C4-2B (cell line): ENCODE results near the gene RAB31.

Experiments
- H3K27ac ChIP-seq: fragments of 450-650 bp; 2 replicates; pipeline ENCODE4 v1.5.1; 2017
- CTCF ChIP-seq: fragments of 450-650 bp; conservative IDR thresholded peaks from 2 replicates; pipeline ENCODE4 v1.5.1; 2017; ENCODE audit warnings: mild to moderate bottlenecking
- ZFX ChIP-seq: fragments of 450-650 bp; IDR thresholded peaks from 2 replicates; pipeline ENCODE4 v1.6.1; 2017

The RAB31 gene

GRCh38 chr18:9724797-9725585 lies 16.9 kb downstream of the RAB31 start:
- TF ChIP-seq CTCF (no peak), ZFX (no peak)
- no peak overlapping the region for H3K27ac ChIP-seq

- no peak for TF ChIP-seq CTCF
- TF ChIP-seq ZFX = no peak
- H3K27ac ChIP-seq = no peak overlapping the region
Observed at GRCh38 chr18:9726175-9726574, 18.1 kb downstream of the RAB31 start.

- TF ChIP-seq CTCF = no peak
- H3K27ac ChIP-seq = no peak overlapping the region
Observed at GRCh38 chr18:9726936-9727335, 18.8 kb downstream of the RAB31 start.

- H3K27ac ChIP-seq = no peak overlapping the region
- no peak for TF ChIP-seq CTCF
- no peak for TF ChIP-seq ZFX
Observed at GRCh38 chr18:9730786-9731185, 22.7 kb downstream of the RAB31 start.

- no peak for TF ChIP-seq CTCF
- no peak for TF ChIP-seq ZFX
- H3K27ac ChIP-seq = no peak overlapping the region
Observed at GRCh38 chr18:9731380-9731779, 23.3 kb downstream of the RAB31 start.

GRCh38 chr18:9732031-9732430 lies 23.9 kb downstream of the RAB31 start:
- TF ChIP-seq CTCF = no peak
- no peak for TF ChIP-seq ZFX

GRCh38 chr18:9734189-9734588 lies 26.1 kb downstream of the RAB31 start:
- H3K27ac ChIP-seq = no peak overlapping the region
- TF ChIP-seq ZFX (no peak), CTCF (no peak)

More at GRCh38 chr18:9732031-9732430, 23.9 kb downstream of the RAB31 start:
- no peak overlapping the region for H3K27ac ChIP-seq
